GOT3 (cell line): ENCODE measurements around the gene RTN4RL1.

Experiments used
- DNase-seq: peaks from one replicate; lab custom pipeline; 2025; ENCODE audit warnings: mixed read lengths; lab: John Stamatoyannopoulos, UW

The RTN4RL1 gene

DNA sequence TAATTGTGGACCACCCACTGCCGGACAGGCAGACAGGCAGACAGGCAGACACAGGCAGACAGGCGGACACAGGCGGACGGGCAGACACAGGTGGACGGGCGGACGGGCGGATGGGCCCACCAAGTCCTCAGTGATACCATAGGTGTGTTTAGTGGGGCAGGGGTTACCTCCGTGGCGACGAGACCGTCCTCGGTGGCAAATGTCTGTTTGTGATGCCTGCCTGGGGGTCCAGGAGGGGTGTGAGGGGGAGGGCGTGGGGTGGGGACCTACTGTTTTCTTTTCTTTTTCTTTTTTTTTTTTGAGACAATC is 76.7 kb downstream of the RTN4RL1 start:
- no peak for DNase-seq

DNA sequence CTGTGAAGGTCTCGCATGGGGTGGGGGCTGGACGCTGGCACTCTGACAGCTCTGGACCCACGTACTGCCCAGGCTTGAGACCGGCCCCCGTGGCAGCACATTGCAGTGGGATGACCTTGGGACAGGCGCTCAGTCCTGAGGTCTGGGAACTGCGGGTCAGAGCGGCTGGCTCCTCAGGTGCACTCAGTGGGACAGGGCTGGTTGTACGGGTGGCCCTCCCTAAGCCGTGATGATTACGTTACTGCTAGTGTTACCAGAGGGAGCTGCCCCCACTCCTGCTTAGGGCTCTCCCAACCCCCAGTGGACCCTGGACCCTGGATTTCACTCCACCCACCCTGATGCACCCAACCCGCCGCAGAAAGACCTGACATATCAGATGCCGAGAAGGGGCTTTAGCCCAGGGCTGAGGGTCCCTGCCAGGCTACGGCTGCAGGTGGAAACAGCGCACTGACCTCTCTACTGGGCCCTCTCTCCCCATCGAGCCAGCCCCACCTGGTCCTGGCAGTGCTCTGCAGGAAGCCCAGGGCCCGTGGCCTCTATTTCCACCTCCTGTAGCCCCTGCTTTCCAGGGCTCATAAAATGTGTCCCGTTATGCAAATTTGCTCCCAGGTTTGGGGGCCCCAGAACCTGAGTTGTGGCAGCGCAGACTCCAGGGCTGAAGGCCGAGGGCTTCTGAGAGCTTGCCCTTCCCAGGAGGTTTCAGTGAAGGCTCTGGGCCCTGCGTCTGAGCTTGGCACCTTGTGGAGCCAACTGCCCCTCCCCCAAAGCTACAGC is 77.2 kb downstream of the RTN4RL1 start:
- DNase-seq: no peak

- no peak for DNase-seq
Measured at GRCh38 chr17:1947229-1947742, 77.8 kb downstream of the RTN4RL1 start.

DNA sequence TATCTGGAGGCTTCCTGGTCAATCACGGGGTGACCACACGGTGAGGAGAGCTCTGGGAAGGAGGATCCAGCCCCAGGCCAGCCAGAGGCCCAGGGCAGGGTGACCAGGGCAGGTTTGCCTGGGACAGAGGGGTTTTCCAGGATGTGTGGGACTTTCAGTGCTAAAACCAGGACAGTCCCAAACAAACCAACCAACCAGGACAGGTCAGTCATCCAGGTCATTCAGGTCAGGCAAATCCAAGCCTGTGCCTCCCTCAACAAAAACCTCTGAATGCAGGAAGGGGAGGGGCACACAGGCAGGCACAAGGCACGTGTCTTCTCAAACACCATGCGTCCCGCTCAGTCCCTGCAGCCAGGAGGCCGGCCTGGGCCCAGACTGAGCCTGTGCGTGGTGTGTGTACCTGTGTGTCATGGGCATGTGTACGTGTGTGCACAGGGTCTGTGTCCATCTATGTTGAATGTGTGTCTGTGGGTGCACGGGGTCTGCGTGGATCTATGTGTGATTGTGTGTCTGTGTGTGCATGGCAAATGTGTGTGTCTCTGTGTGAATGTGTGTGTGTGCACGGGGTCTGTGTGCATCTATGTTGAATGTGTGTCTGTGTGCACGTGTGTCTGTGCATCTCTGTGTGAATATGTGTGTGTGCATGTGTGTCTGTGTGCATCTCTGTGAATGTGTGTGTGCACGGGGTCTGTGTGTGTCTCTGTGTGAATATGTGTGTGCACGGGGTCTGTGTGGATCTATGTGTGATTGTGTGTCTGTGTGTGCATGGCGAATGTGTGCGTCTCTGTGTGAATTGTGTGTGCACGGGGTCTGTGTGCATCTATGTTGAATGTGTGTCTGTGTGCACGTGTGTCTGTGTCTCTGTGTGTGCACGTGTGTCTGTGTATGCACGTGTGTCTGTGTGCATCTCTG is 78.9 kb downstream of the RTN4RL1 start:
- DNase-seq: no peak

DNA sequence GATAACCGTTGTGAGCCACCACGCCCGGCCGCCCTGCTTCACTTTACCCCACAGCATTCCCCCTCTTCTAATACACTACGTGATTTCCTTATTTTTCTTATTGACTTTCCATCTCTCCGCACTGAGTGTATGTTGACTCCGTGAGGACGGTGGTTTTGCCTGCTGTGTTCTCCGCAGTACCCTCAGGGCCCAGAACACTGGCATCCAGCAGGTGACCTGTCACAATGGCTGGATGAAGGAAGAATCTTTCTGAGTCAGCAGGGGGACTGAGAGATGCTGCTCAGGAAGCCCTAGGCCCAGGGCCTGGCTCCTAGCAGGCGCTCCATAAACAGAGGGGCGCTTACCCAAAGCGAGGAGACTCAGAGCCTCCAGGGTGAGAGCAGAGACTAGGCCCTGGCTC is 79.5 kb downstream of the RTN4RL1 start:
- DNase-seq: no peak

DNA sequence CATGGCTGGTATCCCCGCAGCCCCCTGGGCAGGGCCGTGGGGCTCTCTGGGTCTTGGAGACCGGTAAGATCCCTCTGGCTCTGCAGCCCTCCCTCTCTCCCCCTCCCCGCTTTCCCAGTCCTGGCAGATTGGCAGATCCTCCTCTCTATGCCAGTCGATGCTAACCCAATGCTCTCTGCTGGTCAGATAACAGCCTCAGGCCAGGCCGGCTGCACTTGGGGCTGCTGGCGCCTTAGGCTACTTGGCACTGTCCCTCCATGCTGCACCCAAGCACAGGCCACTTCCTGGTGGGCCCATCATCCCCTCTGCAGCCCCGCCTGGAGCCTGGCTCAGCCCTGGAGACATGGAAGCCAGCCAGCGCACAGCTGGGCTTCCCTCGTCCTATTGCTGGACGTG is 81.7 kb downstream of the RTN4RL1 start:
- DNase-seq: no peak

DNA sequence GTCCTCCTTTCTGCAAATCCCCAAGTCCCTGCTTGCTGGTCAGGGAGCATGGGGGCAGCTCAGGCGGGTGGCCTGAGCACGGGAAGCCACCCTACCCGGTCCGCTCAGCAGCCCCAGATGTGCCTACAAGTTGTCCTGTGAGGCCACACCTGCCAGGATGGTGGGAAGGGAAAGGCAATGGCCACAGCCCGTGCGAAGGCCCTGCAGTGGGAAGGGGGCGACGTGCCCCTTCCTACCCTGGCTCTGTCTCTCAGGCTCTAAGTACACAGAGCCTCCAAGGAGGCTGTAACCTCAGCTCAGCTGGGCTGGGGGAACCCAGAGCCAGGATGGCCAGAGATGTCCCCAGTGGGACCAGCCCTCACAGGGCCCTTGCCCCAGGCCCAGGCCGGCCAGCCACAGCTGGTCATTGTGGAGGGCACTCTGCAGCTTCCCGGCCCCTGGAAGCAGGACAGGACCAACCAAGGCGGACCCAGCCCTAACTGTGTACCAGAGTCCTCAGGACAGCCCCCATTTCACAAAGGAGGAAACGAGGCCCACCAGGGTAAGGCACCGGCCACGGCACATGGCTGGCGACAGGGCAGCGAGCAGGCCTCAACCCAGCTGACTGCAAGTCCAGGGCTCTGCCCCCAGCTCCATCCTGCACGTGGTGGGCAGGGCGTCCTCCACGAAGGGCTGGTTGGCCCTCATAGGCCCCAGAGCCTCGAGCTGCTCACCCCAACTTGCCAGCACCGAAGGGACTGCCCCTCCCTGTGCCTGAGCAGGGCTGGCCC is 82.3 kb downstream of the RTN4RL1 start:
- DNase-seq: no peak

DNA sequence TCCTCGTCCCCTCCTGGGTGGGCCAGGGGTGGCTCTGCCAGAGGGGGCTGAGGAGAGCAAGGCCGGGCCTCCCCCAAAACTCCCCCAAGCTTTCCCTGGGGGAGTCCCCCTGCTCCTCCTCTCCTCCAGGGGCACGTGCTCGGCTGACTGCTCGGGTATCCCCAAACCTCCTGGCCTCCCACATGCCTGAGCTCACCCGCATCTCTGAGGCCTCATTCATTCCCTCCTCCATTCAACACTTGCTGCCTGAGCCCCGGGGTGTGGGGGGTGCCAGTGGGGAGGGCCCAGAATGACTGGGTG is 83.1 kb downstream of the RTN4RL1 start:
- DNase-seq: no peak

DNA sequence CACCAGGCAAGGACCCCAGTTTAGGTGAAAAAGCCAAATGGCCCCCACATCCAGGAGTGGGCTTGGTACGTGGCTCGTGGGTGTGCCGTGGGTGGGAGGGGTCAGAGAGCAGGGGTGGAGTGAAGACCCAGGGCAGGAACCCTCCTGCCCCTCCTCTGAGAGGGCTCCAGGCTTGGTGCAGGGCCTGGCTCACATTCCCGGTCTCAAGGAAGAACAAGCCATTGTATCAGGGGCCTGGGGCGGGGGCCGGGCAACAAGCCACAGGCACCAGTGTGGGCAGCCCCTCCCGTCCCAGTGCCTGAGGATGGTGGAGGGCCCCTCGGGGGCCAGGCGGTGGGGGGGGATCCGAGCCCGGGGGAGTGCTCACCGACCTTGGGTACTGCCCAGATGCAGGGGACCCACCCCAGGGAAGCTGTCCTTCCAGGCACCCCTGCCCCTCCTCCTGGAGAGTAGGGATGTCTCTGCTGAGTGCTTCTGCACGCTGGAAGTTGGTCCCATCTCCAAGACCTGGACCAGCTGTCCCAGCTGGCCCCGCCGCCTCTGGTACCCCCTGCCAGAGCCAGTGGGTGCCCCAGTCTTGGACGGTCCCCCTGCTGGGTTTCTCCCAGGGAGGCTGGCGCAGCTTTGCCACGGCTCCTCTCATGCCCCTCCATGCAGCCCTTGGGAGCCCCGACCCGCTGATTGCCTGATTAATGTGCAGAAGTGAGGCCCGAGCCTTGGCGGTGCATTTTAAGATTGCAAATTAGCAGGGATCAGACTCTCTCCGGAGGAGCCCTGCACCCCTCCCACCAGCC is 83.7 kb downstream of the RTN4RL1 start:
- DNase-seq: no peak

GRCh38 chr17:1940810-1941185 is 84.3 kb downstream of the RTN4RL1 start:
- no peak for DNase-seq

GRCh38 chr17:1939981-1940809 is 84.9 kb downstream of the RTN4RL1 start:
- no peak for DNase-seq

- DNase-seq: no peak
Measured at GRCh38 chr17:1937461-1937860, 87.7 kb downstream of the RTN4RL1 start.

GRCh38 chr17:1936766-1937165 is 88.4 kb downstream of the RTN4RL1 start:
- DNase-seq: no peak

DNA sequence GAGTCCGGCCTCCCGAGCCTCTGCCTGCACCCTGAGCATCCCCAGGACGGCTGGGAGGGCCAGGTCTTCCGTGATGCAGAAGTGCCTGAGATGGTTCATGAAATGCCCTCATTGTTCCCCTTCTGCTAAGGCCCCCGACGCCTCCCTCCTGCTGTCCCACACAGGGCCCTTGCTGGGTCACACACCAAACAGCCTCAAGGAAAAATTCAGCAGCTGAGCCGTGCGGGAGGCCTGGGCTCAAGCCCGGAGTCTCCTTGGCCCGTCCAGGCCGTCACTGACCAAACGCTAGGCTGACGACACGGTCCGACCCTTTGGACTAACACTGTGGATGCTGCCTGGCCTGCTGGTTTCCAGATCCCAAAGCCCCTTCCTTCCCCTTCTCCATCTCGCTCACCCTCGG is 90.2 kb downstream of the RTN4RL1 start:
- no peak for DNase-seq

DNA sequence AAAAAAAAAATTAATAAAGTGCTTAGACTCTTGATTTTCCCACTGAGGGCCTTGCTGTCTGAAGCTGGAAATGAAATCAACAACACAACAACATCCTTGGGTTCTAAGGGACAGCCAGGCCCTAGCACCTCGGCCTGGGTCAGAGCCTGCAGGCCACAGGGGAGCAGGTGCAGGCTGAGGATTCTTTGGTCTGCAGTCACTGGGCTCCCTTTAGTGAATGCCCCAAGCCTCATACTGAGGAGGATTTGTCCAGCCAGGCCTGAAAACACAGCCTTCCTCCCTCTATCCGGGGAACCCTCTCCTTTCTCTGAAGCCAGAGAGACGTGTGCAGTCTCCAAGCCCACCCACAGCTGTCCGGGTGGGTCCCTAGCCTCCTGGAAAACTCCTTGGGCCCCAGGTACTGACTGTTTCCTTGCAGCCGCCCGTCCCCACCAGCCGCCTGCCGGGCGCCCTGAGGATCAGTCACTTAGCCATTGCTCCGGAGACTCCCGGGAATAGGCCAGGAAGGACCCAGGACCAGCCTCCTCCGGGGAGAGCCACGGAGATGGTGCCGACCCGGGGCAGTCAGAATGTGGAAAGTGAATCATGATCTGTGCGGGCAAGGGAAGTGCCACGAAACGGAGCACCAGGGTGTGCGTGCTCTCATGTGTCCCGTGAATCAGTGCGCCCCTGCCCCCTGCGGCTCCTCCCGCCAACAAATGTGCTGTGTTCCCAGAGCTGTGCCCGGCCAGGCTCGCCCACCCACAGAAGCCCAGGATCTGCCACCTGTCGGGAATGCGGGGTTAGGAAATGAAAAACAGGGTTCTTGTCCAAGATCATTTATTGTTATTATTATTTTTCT is 91.0 kb downstream of the RTN4RL1 start:
- DNase-seq: no peak

GRCh38 chr17:1931844-1932579 is 93.1 kb downstream of the RTN4RL1 start:
- DNase-seq: no peak

DNA sequence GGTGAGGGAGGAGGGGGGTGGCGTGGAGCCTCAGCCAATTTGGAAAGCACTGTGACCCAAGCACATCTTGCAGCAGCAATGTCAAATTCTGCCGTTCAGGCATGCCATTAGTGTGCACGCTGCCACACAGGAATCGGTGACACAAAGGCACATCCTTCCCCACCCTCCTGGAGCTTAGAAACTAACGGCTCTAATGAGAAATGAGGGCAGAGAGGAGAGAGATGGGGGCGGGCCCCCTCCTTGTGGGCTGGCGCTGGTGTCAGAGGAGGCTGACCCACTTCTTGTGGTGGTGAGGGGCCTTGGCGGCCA is 94.8 kb downstream of the RTN4RL1 start:
- DNase-seq: no peak

DNA sequence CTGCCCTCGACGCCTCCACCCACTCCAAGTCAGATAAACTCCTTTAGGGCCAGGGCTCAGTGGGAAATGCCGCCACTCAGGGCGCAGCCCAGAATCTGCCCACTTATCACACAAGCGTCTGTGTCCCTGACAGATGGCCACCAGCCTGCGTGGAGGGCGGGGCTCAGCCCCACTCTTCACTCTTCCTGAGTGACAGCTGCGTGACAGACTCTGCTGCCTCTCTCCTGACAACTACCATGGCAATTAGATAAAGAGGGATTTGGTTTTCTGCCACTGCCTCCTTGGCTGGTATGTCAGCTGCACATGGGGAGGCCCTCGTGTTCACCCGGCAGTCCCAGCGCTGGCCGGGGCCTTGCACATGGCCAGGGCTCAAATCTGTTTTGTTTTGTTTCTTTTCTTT is 96.2 kb downstream of the RTN4RL1 start:
- DNase-seq: no peak

DNA sequence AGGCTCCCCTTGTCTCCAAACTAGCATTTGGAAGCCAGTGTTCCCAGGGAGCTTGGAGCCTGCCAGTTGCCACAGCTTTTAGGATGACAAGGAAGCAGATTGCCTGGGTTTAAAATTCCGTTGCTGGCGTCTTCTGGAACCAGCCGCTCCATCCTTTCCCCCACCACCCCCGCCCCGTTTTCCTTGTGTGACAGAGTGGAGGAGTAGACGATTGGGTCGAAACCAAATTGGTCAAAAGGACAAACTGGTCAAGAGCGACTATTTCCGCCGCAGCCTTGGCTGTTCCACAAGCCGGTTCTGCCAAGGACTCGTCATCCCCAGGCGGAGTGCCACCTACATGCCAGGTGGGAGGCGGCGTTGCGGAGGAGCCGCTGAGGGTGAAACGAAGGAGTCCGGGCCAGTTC is 104.2 kb downstream of the RTN4RL1 start:
- DNase-seq: no peak

GRCh38 chr17:1919201-1919600 is 105.9 kb downstream of the RTN4RL1 start:
- DNase-seq: no peak
